Measurements from ENCODE around the gene KIAA1671.

The KIAA1671 gene

GRCh38 chr22:25101501-25101900, 149.0 kb downstream of the KIAA1671 start:
- H3K27ac ChIP-seq (ENCODE audit: low read length) = no peak overlapping the region
- H3K27me3 ChIP-seq (ENCODE audit: low read depth, low read length) = no peaks in the 10 kb centered on the region
- no peak overlapping the region for H3K4me3 ChIP-seq (ENCODE audit: low read depth in 1 of 2, low read length in 2 of 2)
- no peaks in the 10 kb centered on the region for H3K4me1 ChIP-seq (ENCODE audit: control insufficient read depth in 1 of 2, insufficient read depth in 2 of 2, low read length in 2 of 2)
- no peaks in the 10 kb centered on the region for H3K9me3 ChIP-seq (ENCODE audit: control insufficient read depth in 1 of 2, low read length in 2 of 2)
- H3K36me3 ChIP-seq (ENCODE audit: control insufficient read depth in 1 of 2, insufficient read depth in 2 of 2, low read length in 2 of 2) = no peaks in the 10 kb centered on the region

- Histone ChIP-seq H3K9me3 (ENCODE audit: control insufficient read depth in 1 of 2, low read length in 2 of 2) (no peaks in the 10 kb centered on the region), H3K27me3 (ENCODE audit: low read depth, low read length) (no peaks in the 10 kb centered on the region), H3K4me1 (ENCODE audit: control insufficient read depth in 1 of 2, insufficient read depth in 2 of 2, low read length in 2 of 2) (no peaks in the 10 kb centered on the region), H3K27ac (ENCODE audit: low read length) (no peak overlapping the region), H3K4me3 (ENCODE audit: low read depth in 1 of 2, low read length in 2 of 2) (no peak overlapping the region), H3K36me3 (ENCODE audit: control insufficient read depth in 1 of 2, insufficient read depth in 2 of 2, low read length in 2 of 2) (no peaks in the 10 kb centered on the region)
These were observed 149.5 kb downstream of the KIAA1671 start for GRCh38 chr22:25101986-25102385.

GRCh38 chr22:25102722-25103121, 150.2 kb downstream of the KIAA1671 start:
- Histone ChIP-seq H3K27me3 (ENCODE audit: low read depth, low read length) (no peaks in the 10 kb centered on the region), H3K4me3 (ENCODE audit: low read depth in 1 of 2, low read length in 2 of 2) (no peak overlapping the region), H3K9me3 (ENCODE audit: control insufficient read depth in 1 of 2, low read length in 2 of 2) (no peaks in the 10 kb centered on the region), H3K4me1 (ENCODE audit: control insufficient read depth in 1 of 2, insufficient read depth in 2 of 2, low read length in 2 of 2) (no peaks in the 10 kb centered on the region), H3K27ac (ENCODE audit: low read length) (no peak overlapping the region), H3K36me3 (ENCODE audit: control insufficient read depth in 1 of 2, insufficient read depth in 2 of 2, low read length in 2 of 2) (no peaks in the 10 kb centered on the region)

- no peaks in the 10 kb centered on the region for H3K27me3 ChIP-seq (ENCODE audit: low read depth, low read length)
- H3K4me1 ChIP-seq (ENCODE audit: control insufficient read depth in 1 of 2, insufficient read depth in 2 of 2, low read length in 2 of 2) = no peaks in the 10 kb centered on the region
- H3K36me3 ChIP-seq (ENCODE audit: control insufficient read depth in 1 of 2, insufficient read depth in 2 of 2, low read length in 2 of 2) = no peaks in the 10 kb centered on the region
- no peak overlapping the region for H3K4me3 ChIP-seq (ENCODE audit: low read depth in 1 of 2, low read length in 2 of 2)
- H3K27ac ChIP-seq (ENCODE audit: low read length) = no peak overlapping the region
- H3K9me3 ChIP-seq (ENCODE audit: control insufficient read depth in 1 of 2, low read length in 2 of 2) = no peaks in the 10 kb centered on the region
These were observed 151.9 kb downstream of the KIAA1671 start for GRCh38 chr22:25104367-25104766.

- Histone ChIP-seq H3K36me3 (ENCODE audit: control insufficient read depth in 1 of 2, insufficient read depth in 2 of 2, low read length in 2 of 2) (no peaks in the 10 kb centered on the region), H3K4me3 (ENCODE audit: low read depth in 1 of 2, low read length in 2 of 2) (no peak overlapping the region), H3K4me1 (ENCODE audit: control insufficient read depth in 1 of 2, insufficient read depth in 2 of 2, low read length in 2 of 2) (peaks cover 0 to 5% of the 10 kb centered on the region in 2 donors), H3K9me3 (ENCODE audit: control insufficient read depth in 1 of 2, low read length in 2 of 2) (no peaks in the 10 kb centered on the region), H3K27me3 (ENCODE audit: low read depth, low read length) (peaks cover 4% of the 10 kb centered on the region), H3K27ac (ENCODE audit: low read length) (no peak overlapping the region)
These were observed 153.5 kb downstream of the KIAA1671 start for GRCh38 chr22:25105817-25106650.

GRCh38 chr22:25109878-25110595, 157.5 kb downstream of the KIAA1671 start:
- no peaks in the 10 kb centered on the region for H3K36me3 ChIP-seq (ENCODE audit: control insufficient read depth in 1 of 2, insufficient read depth in 2 of 2, low read length in 2 of 2)
- H3K9me3 ChIP-seq (ENCODE audit: control insufficient read depth in 1 of 2, low read length in 2 of 2) = no peaks in the 10 kb centered on the region
- no peak overlapping the region for H3K27ac ChIP-seq (ENCODE audit: low read length)
- no peak overlapping the region for H3K4me3 ChIP-seq (ENCODE audit: low read depth in 1 of 2, low read length in 2 of 2)
- H3K4me1 ChIP-seq (ENCODE audit: control insufficient read depth in 1 of 2, insufficient read depth in 2 of 2, low read length in 2 of 2) = peaks cover 0 to 17% of the 10 kb centered on the region in 2 donors
- H3K27me3 ChIP-seq (ENCODE audit: low read depth, low read length) = peaks cover 6% of the 10 kb centered on the region

- Histone ChIP-seq H3K27me3 (ENCODE audit: low read depth, low read length) (peaks cover 6% of the 10 kb centered on the region), H3K36me3 (ENCODE audit: control insufficient read depth in 1 of 2, insufficient read depth in 2 of 2, low read length in 2 of 2) (no peaks in the 10 kb centered on the region), H3K4me1 (ENCODE audit: control insufficient read depth in 1 of 2, insufficient read depth in 2 of 2, low read length in 2 of 2) (peaks cover 0 to 17% of the 10 kb centered on the region in 2 donors), H3K27ac (ENCODE audit: low read length) (peak overlapping the region; percentile 58), H3K9me3 (ENCODE audit: control insufficient read depth in 1 of 2, low read length in 2 of 2) (no peaks in the 10 kb centered on the region), H3K4me3 (ENCODE audit: low read depth in 1 of 2, low read length in 2 of 2) (peak overlapping the region; percentile 59 to 69)
These were observed 158.0 kb downstream of the KIAA1671 start for GRCh38 chr22:25110596-25110845.

- Histone ChIP-seq H3K9me3 (ENCODE audit: control insufficient read depth in 1 of 2, low read length in 2 of 2) (no peaks in the 10 kb centered on the region), H3K4me1 (ENCODE audit: control insufficient read depth in 1 of 2, insufficient read depth in 2 of 2, low read length in 2 of 2) (peaks cover 0 to 17% of the 10 kb centered on the region in 2 donors), H3K36me3 (ENCODE audit: control insufficient read depth in 1 of 2, insufficient read depth in 2 of 2, low read length in 2 of 2) (no peaks in the 10 kb centered on the region), H3K4me3 (ENCODE audit: low read depth in 1 of 2, low read length in 2 of 2) (peak overlapping the region; percentile 59 to 69), H3K27ac (ENCODE audit: low read length) (peak overlapping the region; percentile 58), H3K27me3 (ENCODE audit: low read depth, low read length) (peaks cover 6% of the 10 kb centered on the region)
These were observed 158.5 kb downstream of the KIAA1671 start for GRCh38 chr22:25110846-25111578.

- peak overlapping the region; percentile 59 to 69 for H3K4me3 ChIP-seq (ENCODE audit: low read depth in 1 of 2, low read length in 2 of 2)
- peaks cover 0 to 17% of the 10 kb centered on the region in 2 donors for H3K4me1 ChIP-seq (ENCODE audit: control insufficient read depth in 1 of 2, insufficient read depth in 2 of 2, low read length in 2 of 2)
- H3K9me3 ChIP-seq (ENCODE audit: control insufficient read depth in 1 of 2, low read length in 2 of 2) = no peaks in the 10 kb centered on the region
- H3K27me3 ChIP-seq (ENCODE audit: low read depth, low read length) = peaks cover 6% of the 10 kb centered on the region
- H3K36me3 ChIP-seq (ENCODE audit: control insufficient read depth in 1 of 2, insufficient read depth in 2 of 2, low read length in 2 of 2) = no peaks in the 10 kb centered on the region
- H3K27ac ChIP-seq (ENCODE audit: low read length) = peak overlapping the region; percentile 16
These were observed 159.3 kb downstream of the KIAA1671 start for GRCh38 chr22:25111579-25112517.

- peak overlapping the region in 1 of 2 donors; percentile 39 for H3K4me3 ChIP-seq (ENCODE audit: low read depth in 1 of 2, low read length in 2 of 2)
- no peak overlapping the region for H3K27ac ChIP-seq (ENCODE audit: low read length)
- H3K4me1 ChIP-seq (ENCODE audit: control insufficient read depth in 1 of 2, insufficient read depth in 2 of 2, low read length in 2 of 2) = peaks cover 0 to 17% of the 10 kb centered on the region in 2 donors
These were observed 160.2 kb downstream of the KIAA1671 start for GRCh38 chr22:25112538-25113253.

More at GRCh38 chr22:25112538-25113253, 160.2 kb downstream of the KIAA1671 start:
- H3K36me3 ChIP-seq (ENCODE audit: control insufficient read depth in 1 of 2, insufficient read depth in 2 of 2, low read length in 2 of 2) = no peaks in the 10 kb centered on the region
- H3K9me3 ChIP-seq (ENCODE audit: control insufficient read depth in 1 of 2, low read length in 2 of 2) = no peaks in the 10 kb centered on the region
- H3K27me3 ChIP-seq (ENCODE audit: low read depth, low read length) = peaks cover 6% of the 10 kb centered on the region
